ENCODE measurements around the gene SCML2. TPM values are rescaled to one million over a fixed set of nuclear protein-coding genes. Genes with fewer than 3 reads are reported as not detected.

SCML2 gene
- total and polyA plus RNA-seq, 2 experiments from 2014 or later, result 20.3 to 21.5 TPM

GRCh38 chrX:18290200-18290599 is 64.3 kb downstream of the SCML2 start:
- Histone ChIP-seq H3K27ac (ENCODE audit: low read depth) (no peak overlapping the region), H3K4me1 (ENCODE audit: insufficient read depth) (peaks cover 53% of the 10 kb centered on the region), H3K27me3 (ENCODE audit: insufficient read depth) (no peaks in the 10 kb centered on the region), H4K20me1 (replicated peaks; ENCODE audit: insufficient read depth) (no peaks in the 10 kb centered on the region), H2AFZ (no peak overlapping the region), H3K79me2 (replicated peaks; ENCODE audit: insufficient read depth) (peaks cover 11% of the 10 kb centered on the region; the same call in 1 of the 2 replicates), H3K4me3 (no peak overlapping the region), H3F3A (replicated peaks; ENCODE audit: low read depth) (no peaks in the 10 kb centered on the region), H3K9me2 (ENCODE audit: insufficient read depth) (no peaks in the 10 kb centered on the region), H3K36me3 (ENCODE audit: insufficient read depth) (no peaks in the 10 kb centered on the region), H3K4me2 (peak overlapping the region; percentile 59; the same call in 1 of the 2 replicates)
- Mint-ChIP-seq H3K9me3 (no peaks in the 10 kb centered on the region), H3K27ac (no peak overlapping the region), H3K36me3 (ENCODE audit: low read depth) (no peaks in the 10 kb centered on the region), H3K27me3 (ENCODE audit: insufficient read depth, low read depth, poor library complexity) (no peaks in the 10 kb centered on the region), H3K4me1 (peaks cover 29% of the 10 kb centered on the region), H3K4me3 (peak overlapping the region; percentile 30; the same call in 1 of the 3 replicates)
- DNase-seq (ENCODE audit: low spot score) (peak; percentile 49), ATAC-seq (peak; percentile 64)
- TF ChIP-seq NANOG (IDR thresholded peaks at IDR 0.05; ENCODE audit: borderline replicate concordance) (no peak), EZH2phosphoT487 (IDR thresholded peaks at IDR 0.05; ENCODE audit: unreplicated experiment) (no peak), ZNF462 (CRISPR knock-in tag; IDR thresholded peaks at IDR 0.05) (no peak), POLR2AphosphoS5 (IDR thresholded peaks at IDR 0.05; ENCODE audit: low read depth) (no peak), REST (IDR thresholded peaks at IDR 0.05; ENCODE audit: unreplicated experiment) (no peak), JUNB (IDR thresholded peaks at IDR 0.05; ENCODE audit: unreplicated experiment) (no peak), CREB1 (CRISPR knock-in tag; IDR thresholded peaks at IDR 0.05; ENCODE audit: low read depth) (no peak), CTCF (conservative IDR thresholded peaks at IDR 0.05; ENCODE audit: low read depth in 2 of 2) (no peak), ZNF114 (CRISPR knock-in tag; IDR thresholded peaks at IDR 0.05) (no peak)
